Upper lobe of left lung (tissue), 6 donors: ENCODE measurements around the gene CLK2. TPM values are rescaled to one million over a fixed set of nuclear protein-coding genes. Genes with fewer than 3 reads are reported as not detected.
A peak's percentile ranks its signal among the peaks of the same experiment; 100 is the strongest.

Source experiments
- ATAC-seq, 2 donors: fragments of 200-7000 bp; cut with Tn5 transposase; one replicate each; pipeline ENCODE4 v1.9.1; 2022; ENCODE audit warnings: mild to moderate bottlenecking in 2 of 2, moderate library complexity in 2 of 2; ENCODE audit not compliant: low FRiP score in 2 of 2
- DNase-seq, 2 donors: peaks; one replicate each; pipeline ENCODE4 v3.0.0-alpha.2; 2019 to 2020
- H3K27ac ChIP-seq, 4 donors: fragments of 200-600 bp; sonication (generic); one replicate each; pipeline ENCODE4 v1.5.1; 2016 to 2019
- H3K27me3 ChIP-seq, 4 donors: fragments of 200-600 bp; sonication (generic); one replicate each; pipeline ENCODE4 v1.5.1; 2017 to 2019
- H3K36me3 ChIP-seq, 4 donors: fragments of 200-600 bp; sonication (generic); one replicate each; pipeline ENCODE4 v1.5.1; 2016 to 2019
- H3K4me1 ChIP-seq, 4 donors: fragments of 200-600 bp; sonication (generic); one replicate each; pipeline ENCODE4 v1.5.1; 2018 to 2019
- H3K4me3 ChIP-seq, 4 donors: fragments of 200-600 bp; sonication (generic); one replicate each; pipeline ENCODE4 v1.5.1; 2017 to 2019; ENCODE audit warnings: mild to moderate bottlenecking in 2 of 4, moderate library complexity in 1 of 4
- H3K9me3 ChIP-seq, 4 donors: fragments of 200-600 bp; sonication (generic); one replicate each; pipeline ENCODE4 v1.5.1; 2018 to 2019
- EP300 ChIP-seq, 4 donors: sonication (generic); formaldehyde crosslinking; IDR thresholded peaks; one replicate each; pipeline ENCODE4 v1.5.1; 2017; ENCODE audit warnings: antibody characterized with exemption in 4 of 4, control low read depth in 2 of 4
- POLR2A ChIP-seq, 4 donors: fragments of 450-650 bp; IDR thresholded peaks; one replicate each; pipeline ENCODE4 v1.5.1; 2016 to 2017; ENCODE audit warnings: antibody characterized with exemption in 4 of 4, mild to moderate bottlenecking in 2 of 4
- POLR2AphosphoS5 ChIP-seq, 2 donors: sonication (generic); formaldehyde crosslinking; IDR thresholded peaks; one replicate each; pipeline ENCODE4 v1.5.1; 2017; ENCODE audit warnings: antibody characterized with exemption in 2 of 2
- WGBS, 2 donors: methylation state at CpG; one replicate each; pipeline ENCODE4 v1.1.5; 2017 to 2018; 5-methylcytosine and 5-hydroxymethylcytosine counted together
- total RNA-seq, 6 donors: library from RNA; depleted of rRNA in 4 of 6; stranded (reverse); fragments of >200 nt in 4 of 6; gene quantifications; one replicate each; pipeline versions ENCODE4 v1.1.0 to v1.2.1, GENCODE V29; 2016 to 2021
- TF ChIP-seq, protein P1 (sequence below), 6 experiments: fragments of 450-650 bp in 4 of 6; fragments of 200-600 bp in 2 of 6; sonication (generic) in 2 of 6; IDR thresholded peaks; one replicate each; pipeline ENCODE4 v1.5.1; 2016 to 2019; ENCODE audit warnings: antibody characterized with exemption in 6 of 6
- donor health status: DM: no; HTN: no; CAD: no; lungs with moderate emphysema.
- donor health status: DM: no; HTN: yes; CAD: no; lungs with severe emphysema.

Gene CLK2
- total RNA-seq, 6 donors from 2014 or later: 32.7 to 92.2 (median 48.1) TPM

DNA sequence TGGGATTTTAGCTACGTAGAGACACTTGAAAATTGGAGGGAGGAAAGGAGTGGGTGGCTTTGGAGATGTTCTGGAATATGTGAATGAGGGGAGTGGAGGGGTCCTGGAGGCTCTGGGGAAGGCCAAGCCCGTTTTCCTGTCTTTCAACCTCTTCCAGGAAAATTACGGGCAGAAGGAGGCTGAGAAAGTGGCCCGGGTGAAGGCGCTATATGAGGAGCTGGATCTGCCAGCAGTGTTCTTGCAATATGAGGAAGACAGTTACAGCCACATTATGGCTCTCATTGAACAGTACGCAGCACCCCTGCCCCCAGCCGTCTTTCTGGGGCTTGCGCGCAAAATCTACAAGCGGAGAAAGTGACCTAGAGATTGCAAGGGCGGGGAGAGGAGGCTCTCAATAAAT is 46.9 kb upstream of the CLK2 start:
- DNase-seq: no peak
- H3K4me1 ChIP-seq: peaks cover 28 to 44% (median 34%) of the 10 kb centered on the region in 4 donors
- H3K36me3 ChIP-seq: peaks cover 0 to 27% (median 21%) of the 10 kb centered on the region in 4 donors
- H3K27ac ChIP-seq: peak overlapping the region in 2 of 4 donors; percentile 94 to 97
- no peaks in the 10 kb centered on the region for H3K9me3 ChIP-seq
- 43 to 56% methylated on average over 11 of the region's 11 CpGs for WGBS, 2 donors
- H3K27me3 ChIP-seq: no peaks in the 10 kb centered on the region
- TF ChIP-seq POLR2AphosphoS5 (IDR thresholded peaks at IDR 0.05): no peak
- no peak for TF ChIP-seq EP300 (IDR thresholded peaks at IDR 0.05)
- peak overlapping the region in 3 of 4 donors; percentile 42 to 73 (median 48) for H3K4me3 ChIP-seq
- no peak for ATAC-seq

DNA sequence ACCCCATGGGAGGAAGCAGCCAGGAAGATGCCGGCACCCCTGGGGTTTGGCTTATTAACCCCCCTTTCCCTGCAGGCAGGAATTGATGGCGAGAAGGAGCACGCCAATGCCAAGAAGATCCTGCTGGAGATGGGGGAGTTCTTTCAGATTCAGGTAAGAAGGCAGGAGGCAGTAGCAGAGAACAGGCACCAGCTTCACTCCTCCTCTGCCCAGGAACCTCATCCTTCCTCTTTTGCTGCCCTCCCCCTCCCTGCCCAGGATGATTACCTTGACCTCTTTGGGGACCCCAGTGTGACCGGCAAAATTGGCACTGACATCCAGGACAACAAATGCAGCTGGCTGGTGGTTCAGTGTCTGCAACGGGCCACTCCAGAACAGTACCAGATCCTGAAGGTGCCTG is 46.2 kb upstream of the CLK2 start:
- ATAC-seq (no peak), DNase-seq (no peak)
- H3K27ac ChIP-seq: peak overlapping the region in 1 of 4 donors; percentile 97
- TF ChIP-seq EP300 (IDR thresholded peaks at IDR 0.05): no peak
- no peak for TF ChIP-seq POLR2A (IDR thresholded peaks at IDR 0.05)
- TF ChIP-seq, protein P1, sequence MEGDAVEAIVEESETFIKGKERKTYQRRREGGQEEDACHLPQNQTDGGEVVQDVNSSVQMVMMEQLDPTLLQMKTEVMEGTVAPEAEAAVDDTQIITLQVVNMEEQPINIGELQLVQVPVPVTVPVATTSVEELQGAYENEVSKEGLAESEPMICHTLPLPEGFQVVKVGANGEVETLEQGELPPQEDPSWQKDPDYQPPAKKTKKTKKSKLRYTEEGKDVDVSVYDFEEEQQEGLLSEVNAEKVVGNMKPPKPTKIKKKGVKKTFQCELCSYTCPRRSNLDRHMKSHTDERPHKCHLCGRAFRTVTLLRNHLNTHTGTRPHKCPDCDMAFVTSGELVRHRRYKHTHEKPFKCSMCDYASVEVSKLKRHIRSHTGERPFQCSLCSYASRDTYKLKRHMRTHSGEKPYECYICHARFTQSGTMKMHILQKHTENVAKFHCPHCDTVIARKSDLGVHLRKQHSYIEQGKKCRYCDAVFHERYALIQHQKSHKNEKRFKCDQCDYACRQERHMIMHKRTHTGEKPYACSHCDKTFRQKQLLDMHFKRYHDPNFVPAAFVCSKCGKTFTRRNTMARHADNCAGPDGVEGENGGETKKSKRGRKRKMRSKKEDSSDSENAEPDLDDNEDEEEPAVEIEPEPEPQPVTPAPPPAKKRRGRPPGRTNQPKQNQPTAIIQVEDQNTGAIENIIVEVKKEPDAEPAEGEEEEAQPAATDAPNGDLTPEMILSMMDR (IDR thresholded peaks at IDR 0.05): no peak
- TF ChIP-seq POLR2AphosphoS5 (IDR thresholded peaks at IDR 0.05): no peak
- WGBS, 2 donors: 81 to 87% methylated on average over 4 to 5 of the region's 5 CpGs
- H3K27me3 ChIP-seq: no peaks in the 10 kb centered on the region
- H3K36me3 ChIP-seq: peaks cover 0 to 34% (median 27%) of the 10 kb centered on the region in 4 donors
- no peak overlapping the region for H3K4me3 ChIP-seq
- H3K4me1 ChIP-seq: peaks cover 26 to 37% (median 32%) of the 10 kb centered on the region in 4 donors
- H3K9me3 ChIP-seq: no peaks in the 10 kb centered on the region

DNA sequence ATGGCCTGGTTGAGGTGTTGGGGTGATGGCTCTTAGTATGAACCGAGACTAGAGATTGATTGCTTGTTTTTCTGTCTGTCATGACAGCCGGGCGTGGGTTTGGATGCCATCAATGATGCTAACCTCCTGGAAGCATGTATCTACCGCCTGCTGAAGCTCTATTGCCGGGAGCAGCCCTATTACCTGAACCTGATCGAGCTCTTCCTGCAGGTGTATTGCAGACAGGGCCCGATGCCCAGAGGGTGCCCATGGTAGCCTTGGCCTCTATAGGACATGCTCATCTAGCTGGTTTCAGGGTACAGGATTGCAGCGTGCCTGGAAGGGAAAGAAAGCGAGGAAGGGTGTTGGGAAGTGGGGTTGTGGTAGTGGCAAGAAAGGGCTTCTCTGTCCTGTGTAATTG is 44.8 kb upstream of the CLK2 start:
- H3K4me3 ChIP-seq: no peak overlapping the region
- peaks cover 0 to 48% (median 39%) of the 10 kb centered on the region in 4 donors for H3K36me3 ChIP-seq
- 96 to 97% methylated on average over 9 of the region's 9 CpGs for WGBS, 2 donors
- TF ChIP-seq, protein P1 (IDR thresholded peaks at IDR 0.05): no peak
- no peak for TF ChIP-seq POLR2AphosphoS5 (IDR thresholded peaks at IDR 0.05)
- no peak for TF ChIP-seq POLR2A (IDR thresholded peaks at IDR 0.05)
- no peak for TF ChIP-seq EP300 (IDR thresholded peaks at IDR 0.05)
- peaks cover 26 to 37% (median 32%) of the 10 kb centered on the region in 4 donors for H3K4me1 ChIP-seq
- H3K27ac ChIP-seq: no peak overlapping the region
- H3K9me3 ChIP-seq: no peaks in the 10 kb centered on the region
- no peak for DNase-seq
- no peaks in the 10 kb centered on the region for H3K27me3 ChIP-seq
- no peak for ATAC-seq

DNA sequence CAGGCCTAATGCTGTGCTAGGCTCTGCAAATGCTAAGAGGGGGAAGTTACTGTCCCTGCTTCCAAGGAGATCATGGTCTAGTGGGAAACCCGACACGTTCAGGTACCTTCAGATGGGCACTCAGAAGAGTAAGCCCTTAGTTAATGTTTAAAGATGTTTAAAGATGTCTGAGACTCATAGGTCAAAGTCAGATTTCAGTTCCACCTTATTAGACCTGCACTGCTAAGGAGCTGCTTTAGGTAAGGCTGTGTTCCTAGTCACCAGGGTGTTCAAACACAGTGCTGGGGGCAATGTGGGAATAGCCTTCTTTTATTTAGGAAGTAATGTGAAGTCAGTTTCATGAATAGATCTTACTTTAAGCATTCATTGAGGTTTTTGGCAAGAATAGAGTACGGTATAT is 43.6 kb upstream of the CLK2 start:
- ATAC-seq (no peak), DNase-seq (no peak)
- no peak for TF ChIP-seq POLR2A (IDR thresholded peaks at IDR 0.05)
- TF ChIP-seq POLR2AphosphoS5 (IDR thresholded peaks at IDR 0.05): no peak
- TF ChIP-seq, protein P1 (IDR thresholded peaks at IDR 0.05): no peak
- no peak for TF ChIP-seq EP300 (IDR thresholded peaks at IDR 0.05)
- Histone ChIP-seq H3K9me3 (no peaks in the 10 kb centered on the region), H3K27ac (no peak overlapping the region), H3K27me3 (no peaks in the 10 kb centered on the region), H3K36me3 (peaks cover 0 to 55% (median 43%) of the 10 kb centered on the region in 4 donors), H3K4me1 (peaks cover 18 to 28% (median 22%) of the 10 kb centered on the region in 4 donors), H3K4me3 (no peak overlapping the region)
- WGBS, 2 donors: 89 to 96% methylated on average over 3 of the region's 3 CpGs

DNA sequence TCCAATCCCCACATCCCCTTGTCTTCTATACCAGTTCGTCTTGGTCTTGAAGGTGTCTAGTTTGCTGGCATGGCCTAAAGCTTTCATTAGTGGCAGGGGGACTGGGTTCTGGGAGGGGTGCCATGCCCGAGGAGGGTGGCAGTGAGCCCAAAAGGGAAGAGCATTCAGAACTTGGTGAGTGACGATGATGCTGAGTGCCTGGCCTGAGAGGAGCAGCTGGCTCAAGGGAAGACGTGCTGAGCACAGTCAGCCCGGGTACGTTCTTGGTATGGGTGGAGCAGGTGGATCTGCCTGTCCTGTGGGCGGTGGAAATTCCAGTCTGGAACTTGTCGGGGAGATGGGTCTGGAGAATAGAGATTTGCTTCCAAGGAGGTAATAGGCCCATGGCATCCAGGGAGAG is 40.0 kb upstream of the CLK2 start:
- no peak overlapping the region for H3K4me3 ChIP-seq
- DNase-seq: no peak
- H3K36me3 ChIP-seq: peaks cover 0 to 52% (median 35%) of the 10 kb centered on the region in 4 donors
- TF ChIP-seq, protein P1 (IDR thresholded peaks at IDR 0.05): no peak
- no peak for TF ChIP-seq POLR2AphosphoS5 (IDR thresholded peaks at IDR 0.05)
- no peak for TF ChIP-seq EP300 (IDR thresholded peaks at IDR 0.05)
- TF ChIP-seq POLR2A (IDR thresholded peaks at IDR 0.05): no peak
- H3K27me3 ChIP-seq: no peaks in the 10 kb centered on the region
- no peaks in the 10 kb centered on the region for H3K9me3 ChIP-seq
- ATAC-seq: no peak
- peaks cover 23 to 30% (median 27%) of the 10 kb centered on the region in 4 donors for H3K4me1 ChIP-seq
- 84 to 86% methylated on average over 8 of the region's 8 CpGs for WGBS, 2 donors
- H3K27ac ChIP-seq: no peak overlapping the region
